Heart left ventricle (tissue), 13 donors: ENCODE measurements around the gene CPE.

Source experiments
- POLR2A ChIP-seq, 2 donors: fragments of 450-650 bp; IDR thresholded peaks; one replicate each; pipeline ENCODE4 v1.6.1; 2017; ENCODE audit warnings: antibody characterized with exemption in 2 of 2, mild to moderate bottlenecking in 2 of 2, moderate library complexity in 2 of 2
- TF ChIP-seq, protein P1 (sequence below), 12 donors: fragments of 200-600 bp; sonication (generic) in 4 of 12; IDR thresholded peaks; one replicate each; pipeline versions ENCODE4 v1.5.0 to v1.8.0; 2018 to 2022; ENCODE audit warnings: antibody characterized with exemption in 12 of 12, mild to moderate bottlenecking in 5 of 12
- donor health status: ischemic (EF 13 %, LVEDD 7.1; RV severe dilation, severe dysfunction).
- donor health status: DM: no; HTN: yes; CAD: no.
- donor health status: DM: no; HTN: no; CAD: no.
- donor health status: ischemic (EF 25% LVEDD 6.9; RV normal size, moderate dysfunction).
- donor health status: ischemic (EF 25% LVEDD 5.7; RV mildly dilated, moderate dysfunction).
- donor health status: ischemic (EF 35%, LVEDD 5.7; RV mildly dilated, moderate dysfunction).
- donor health status: nonischemic (EF 11% LVEDD 7.7; RV severe dilation, severe dysfunction).
- donor health status: DM: yes; HTN: yes; CAD: no.
- donor health status: PGD.
- donor health status: ischemic (EF 29% LVEDD 5.4; RV normal size, mild dysfunction).
- donor health status: nonischemic (EF 23%, LVEDD 6.1; RV moderate dilation, normal function).

DNA sequence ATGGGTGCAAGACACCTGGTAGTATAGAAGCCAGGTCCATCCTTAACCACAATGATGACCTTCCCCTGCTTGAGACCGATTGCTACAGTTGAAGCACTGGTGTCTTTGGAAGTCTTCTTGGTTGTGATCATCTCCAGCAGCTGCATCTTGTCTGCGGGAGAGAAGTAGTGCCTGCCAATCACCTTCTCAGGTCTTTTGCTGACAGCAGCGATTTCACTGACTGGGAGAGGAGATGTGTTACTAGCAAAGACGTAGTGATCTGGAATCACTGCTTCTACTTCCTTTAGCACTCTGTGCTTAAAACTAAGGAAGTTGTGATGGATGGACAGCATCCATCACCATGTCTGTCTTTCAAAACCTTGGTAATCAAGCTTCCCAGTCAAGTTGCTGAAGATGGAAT, 25.9 kb downstream of the CPE start:
- TF ChIP-seq, protein P1, sequence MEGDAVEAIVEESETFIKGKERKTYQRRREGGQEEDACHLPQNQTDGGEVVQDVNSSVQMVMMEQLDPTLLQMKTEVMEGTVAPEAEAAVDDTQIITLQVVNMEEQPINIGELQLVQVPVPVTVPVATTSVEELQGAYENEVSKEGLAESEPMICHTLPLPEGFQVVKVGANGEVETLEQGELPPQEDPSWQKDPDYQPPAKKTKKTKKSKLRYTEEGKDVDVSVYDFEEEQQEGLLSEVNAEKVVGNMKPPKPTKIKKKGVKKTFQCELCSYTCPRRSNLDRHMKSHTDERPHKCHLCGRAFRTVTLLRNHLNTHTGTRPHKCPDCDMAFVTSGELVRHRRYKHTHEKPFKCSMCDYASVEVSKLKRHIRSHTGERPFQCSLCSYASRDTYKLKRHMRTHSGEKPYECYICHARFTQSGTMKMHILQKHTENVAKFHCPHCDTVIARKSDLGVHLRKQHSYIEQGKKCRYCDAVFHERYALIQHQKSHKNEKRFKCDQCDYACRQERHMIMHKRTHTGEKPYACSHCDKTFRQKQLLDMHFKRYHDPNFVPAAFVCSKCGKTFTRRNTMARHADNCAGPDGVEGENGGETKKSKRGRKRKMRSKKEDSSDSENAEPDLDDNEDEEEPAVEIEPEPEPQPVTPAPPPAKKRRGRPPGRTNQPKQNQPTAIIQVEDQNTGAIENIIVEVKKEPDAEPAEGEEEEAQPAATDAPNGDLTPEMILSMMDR (IDR thresholded peaks at IDR 0.05) = no peak
- no peak for TF ChIP-seq POLR2A (IDR thresholded peaks at IDR 0.05)
